HepG2 (cell line): ENCODE measurements around the gene IFNAR1. TPM values are rescaled to one million over a fixed set of nuclear protein-coding genes. Genes with fewer than 3 reads are reported as not detected.

ENCODE experiments used
- ATAC-seq: fragments of 200-7000 bp; cut with Tn5 transposase; 3 replicates; pipeline ENCODE4 v1.9.1; 2020; ENCODE audit warnings: mild to moderate bottlenecking, moderate library complexity
- BruUV-seq: library from RNA; stranded (reverse); fragments of 400-500 nt; replicated peaks from 2 replicates; lab custom pipeline; 2021; lab: Mats Ljungman, UMichigan
- CTCF ChIA-PET: fragments of 300-600 bp; formaldehyde crosslinking; extraction: SDS; loops from one replicate; lab custom pipeline; 2021; ENCODE audit warnings: low total read pairs, inconsistent platforms, low intra/inter-chr PET ratio; lab: Yijun Ruan, JAX
- POLR2A ChIA-PET: fragments of 350-600 bp; sonication (Branson Sonifier 250); formaldehyde crosslinking; loops from one replicate; lab custom pipeline; 2020; ENCODE audit warnings: antibody characterized with exemption, inconsistent platforms; lab: Yijun Ruan, JAX
- DNase-seq: peaks from one replicate; pipeline ENCODE4 v3.0.0-alpha.2; 2015; ENCODE audit warnings: low spot score
- FAIRE-seq: peaks from 3 replicates; lab custom pipeline; 2011; peaks lifted over from hg19 to GRCh38; lab: Jason Lieb, UNC
- H2AFZ ChIP-seq: one replicate; pipeline ENCODE4 v1.6.1; 2011; ENCODE audit warnings: low read length, inconsistent platforms
- H3K27ac ChIP-seq: fragments of 300-600 bp; 3 replicates; pipeline ENCODE4 v1.8.0; 2011; ENCODE audit warnings: mixed run types, mild to moderate bottlenecking, mixed read lengths, low read length, inconsistent platforms; ENCODE audit not compliant: insufficient read depth; ENCODE audit errors: extremely low read length
- H3K27me3 ChIP-seq, 2 experiments: fragments of 200-600 bp in 1 of 2; 2 replicates in 1 of 2; 3 replicates in 1 of 2; pipeline versions ENCODE4 v1.6.0 to v1.8.0; 2011; ENCODE audit warnings: low read length in 2 of 2, mild to moderate bottlenecking in 2 of 2, moderate library complexity in 2 of 2, inconsistent platforms in 1 of 2; ENCODE audit not compliant: insufficient read depth in 2 of 2, control insufficient read depth in 1 of 2
- H3K36me3 ChIP-seq, 2 experiments: fragments of 200-600 bp in 1 of 2; replicated peaks in 1 of 2; 2 replicates in 1 of 2; 3 replicates in 1 of 2; pipeline versions ENCODE4 v1.5.1 to v1.8.0; 2011; ENCODE audit warnings: low read length in 2 of 2, inconsistent platforms in 1 of 2; ENCODE audit not compliant: insufficient read depth in 2 of 2, control insufficient read depth in 1 of 2
- H3K4me1 ChIP-seq: 2 replicates; pipeline ENCODE4 v1.5.1; 2012; ENCODE audit warnings: low read length, inconsistent platforms; ENCODE audit not compliant: insufficient read depth
- H3K4me2 ChIP-seq: 2 replicates; pipeline ENCODE4 v1.6.0; 2011; ENCODE audit warnings: low read depth, low read length, inconsistent platforms
- H3K4me3 ChIP-seq, 3 experiments: fragments of 200-600 bp in 1 of 3; sonication (generic), shearing (Covaris generic) in 1 of 3; replicated peaks in 1 of 3; 2 replicates each; pipeline ENCODE4 v1.5.1; 2011 to 2016; ENCODE audit warnings: low read length in 3 of 3, inconsistent platforms in 2 of 3, low read depth in 2 of 3, mild to moderate bottlenecking in 2 of 3, control low read depth in 1 of 3, mixed read lengths in 1 of 3; ENCODE audit not compliant: insufficient read depth in 1 of 3
- H3K79me2 ChIP-seq: one replicate; pipeline ENCODE4 v1.6.1; 2011; ENCODE audit warnings: low read length, inconsistent platforms; ENCODE audit not compliant: insufficient read depth
- H3K9ac ChIP-seq: 2 replicates; pipeline ENCODE4 v1.6.0; 2011; ENCODE audit warnings: mild to moderate bottlenecking, low read depth, low read length, inconsistent platforms; ENCODE audit not compliant: insufficient read depth
- H3K9me3 ChIP-seq: 2 replicates; pipeline ENCODE4 v1.5.1; 2012; ENCODE audit warnings: mild to moderate bottlenecking, low read length
- H4K20me1 ChIP-seq: 2 replicates; pipeline ENCODE4 v1.6.0; 2011; ENCODE audit warnings: inconsistent platforms, mild to moderate bottlenecking, low read length, moderate library complexity; ENCODE audit not compliant: insufficient read depth
- AFF4 ChIP-seq: sonication (generic); formaldehyde crosslinking; IDR thresholded peaks from 2 replicates; pipeline ENCODE4 v1.4.0; 2020; ENCODE audit warnings: missing genetic modification reagents
- HNF4G ChIP-seq, 2 experiments: sonication (generic) in 1 of 2; formaldehyde crosslinking in 1 of 2; IDR thresholded peaks; 2 replicates each; pipeline versions ENCODE4 v1.4.0 to v1.6.1; 2011 to 2020; ENCODE audit warnings: borderline replicate concordance in 2 of 2, low read depth in 2 of 2, mild to moderate bottlenecking in 2 of 2, low read length in 1 of 2, missing genetic modification reagents in 1 of 2, moderate library complexity in 1 of 2
- JUN ChIP-seq: sonication (generic); formaldehyde crosslinking; IDR thresholded peaks from 2 replicates; pipeline ENCODE4 v1.4.0; 2020; ENCODE audit warnings: mild to moderate bottlenecking, missing genetic modification reagents
- LBX2 ChIP-seq: sonication (generic); formaldehyde crosslinking; IDR thresholded peaks from 2 replicates; pipeline ENCODE4 v1.5.0; 2020; ENCODE audit warnings: missing genetic modification reagents, mild to moderate bottlenecking, borderline replicate concordance
- MAX ChIP-seq: IDR thresholded peaks from 2 replicates; pipeline ENCODE4 v1.6.1; 2012; ENCODE audit warnings: inconsistent platforms
- MYC ChIP-seq: sonication (generic); formaldehyde crosslinking; IDR thresholded peaks from 2 replicates; pipeline ENCODE4 v1.9.0; 2021; ENCODE audit warnings: missing genetic modification reagents, borderline replicate concordance
- REXO4 ChIP-seq: sonication (generic); formaldehyde crosslinking; IDR thresholded peaks from 2 replicates; pipeline ENCODE4 v1.8.0; 2022; ENCODE audit warnings: missing genetic modification reagents, mild to moderate bottlenecking, borderline replicate concordance
- SIN3B ChIP-seq: fragments of 150-350 bp; IDR thresholded peaks from 2 replicates; pipeline ENCODE4 v1.6.1; 2014; ENCODE audit warnings: low read length
- SP2 ChIP-seq: sonication (generic); formaldehyde crosslinking; IDR thresholded peaks from 2 replicates; pipeline ENCODE4 v1.5.1; 2020; ENCODE audit warnings: mild to moderate bottlenecking, missing genetic modification reagents
- ZBTB2 ChIP-seq: sonication (generic); formaldehyde crosslinking; IDR thresholded peaks from 2 replicates; pipeline ENCODE4 v1.8.0; 2022; ENCODE audit warnings: low read depth, missing genetic modification reagents
- WGBS: methylation state at CpG from one replicate; pipeline ENCODE4 v1.1.6; 2017; ENCODE audit warnings: low lambda C conversion rate; 5-methylcytosine and 5-hydroxymethylcytosine counted together
- in situ Hi-C: cut with HindIII; loops from 2 replicates; pipeline ENCODE4 v1.10.0; 2017; ENCODE audit warnings: low pct_unique_long_range_greater_than_20kb; ENCODE audit not compliant: extremely low pct_ligation_motif_present
- intact Hi-C: fragments of 100-400 bp; cut with micrococcal nuclease; formaldehyde crosslinking; loops from one replicate; pipeline ENCODE4 v1.10.0; 2022; ENCODE audit not compliant: unreplicated experiment
- polyA plus RNA-seq, 8 experiments: library from polyadenylated mRNA; depleted of rRNA in 3 of 8; stranded (reverse) in 7 of 8; unstranded in 1 of 8; fragments of >200 nt; fragmentation: Illumina TruSeq in 4 of 8; extraction: Trizol in 4 of 8; gene quantifications; 2 replicates each; pipeline versions ENCODE4 v1.2.1 to v1.2.3, GENCODE V29; 2011 to 2016; ENCODE audit warnings: low read depth in 4 of 8, missing spikeins in 1 of 8, mixed read lengths in 1 of 8; ENCODE audit not compliant: insufficient read depth in 1 of 8
- total RNA-seq, 5 experiments: library from RNA; depleted of rRNA; stranded (reverse); fragments of >200 nt; fragmentation: Illumina TruSeq; extraction: Trizol; gene quantifications; 2 replicates each; pipeline ENCODE4 v1.2.3, GENCODE V29; 2016; ENCODE audit warnings: low read depth in 1 of 5

The IFNAR1 gene
- total and polyA plus RNA-seq, 2 of the 13 experiments (the other 11 are each of a cell fraction or from before 2014, with no cell fraction given) = 6.7 to 9.3 TPM

- H3K4me1 ChIP-seq = peaks cover 24% of the 10 kb centered on the region
- H2AFZ ChIP-seq = no peak overlapping the region
- ChIA-PET CTCF (no interaction called here), POLR2A (no interaction called here)
- no TSS peak for BruUV-seq
- no peak overlapping the region for H3K9ac ChIP-seq
- no peaks in the 10 kb centered on the region for H3K79me2 ChIP-seq
- intact Hi-C loops = no loop called here
- no peaks in the 10 kb centered on the region for H3K9me3 ChIP-seq
- H3K4me3 ChIP-seq = no peak overlapping the region
- no peak for TF ChIP-seq HNF4G (IDR thresholded peaks at IDR 0.05; ENCODE audit: borderline replicate concordance, low read depth, low read length)
- TF ChIP-seq HNF4G (CRISPR knock-in tag; IDR thresholded peaks at IDR 0.05; ENCODE audit: borderline replicate concordance, low read depth) = no peak
- no peak for TF ChIP-seq MAX
- TF ChIP-seq SP2 (CRISPR knock-in tag) = no peak
- TF ChIP-seq MYC (CRISPR knock-in tag) = no peak
- no peak for TF ChIP-seq REXO4 (CRISPR knock-in tag)
- H3K27ac ChIP-seq = no peak overlapping the region
- DNase-seq (no peak), FAIRE-seq (no peak), ATAC-seq (no peak)
- in situ Hi-C loops = no loop called here
- no peaks in the 10 kb centered on the region for H4K20me1 ChIP-seq
- peaks cover 1 to 11% of the 10 kb centered on the region in 2 experiments; a peak in 3 of 5 replicates for H3K36me3 ChIP-seq
- no peak overlapping the region for H3K4me2 ChIP-seq
- WGBS = 96% methylated on average over 6 of the region's 11 CpGs
- H3K27me3 ChIP-seq = no peaks in the 10 kb centered on the region
These were observed 34.3 kb upstream of the IFNAR1 start for GRCh38 chr21:33290441-33290840.

- Histone ChIP-seq H2AFZ (no peak overlapping the region), H3K79me2 (no peaks in the 10 kb centered on the region), H3K36me3 (peaks cover 1 to 17% of the 10 kb centered on the region in 2 experiments; a peak in 3 of 5 replicates), H3K27ac (no peak overlapping the region), H3K4me3 (no peak overlapping the region), H3K9ac (no peak overlapping the region), H3K4me1 (peaks cover 11% of the 10 kb centered on the region), H4K20me1 (no peaks in the 10 kb centered on the region), H3K9me3 (no peaks in the 10 kb centered on the region), H3K4me2 (no peak overlapping the region), H3K27me3 (no peaks in the 10 kb centered on the region)
- CTCF ChIA-PET = no interaction called here
- no peak for DNase-seq
- no CpG with 5 or more reads among the region's 9 CpGs for WGBS
- in situ Hi-C loops (no loop called here), intact Hi-C loops (no loop called here)
- BruUV-seq = no TSS peak
- no peak for FAIRE-seq
- ATAC-seq = no peak
- POLR2A ChIA-PET = no interaction called here
- TF ChIP-seq ZBTB2 (no peak), LBX2 (CRISPR knock-in tag) (no peak), SIN3B (no peak), JUN (CRISPR knock-in tag) (no peak), AFF4 (CRISPR knock-in tag) (no peak)
These were observed 33.1 kb upstream of the IFNAR1 start for GRCh38 chr21:33291686-33292085.
